ENCODE results near the gene NKAIN2.

The NKAIN2 gene

GRCh38 chr6:123788319-123788718, 15.3 kb upstream of the NKAIN2 start:
- no peak for DNase-seq (ENCODE audit: low spot score)
- POLR2A ChIA-PET (ENCODE audit: low non-redundant PET), result no interaction called here
- CTCF ChIA-PET, result interaction anchor here (1.1 kb wide), 1 partner anchor 14 kb away, joined by 4 read pairs; no protein-coding TSS in a partner anchor
- no peak overlapping the region for H3K27ac ChIP-seq
- TF ChIP-seq CTCF (conservative IDR thresholded peaks at IDR 0.05; ENCODE audit: low read depth), result no peak

GRCh38 chr6:123794190-123794589, 9.5 kb upstream of the NKAIN2 start:
- ChIA-PET POLR2A (ENCODE audit: low non-redundant PET) (no interaction called here), CTCF (no interaction called here)
- no peak for TF ChIP-seq CTCF (conservative IDR thresholded peaks at IDR 0.05; ENCODE audit: low read depth)
- no peak overlapping the region for H3K27ac ChIP-seq
- no peak for DNase-seq (ENCODE audit: low spot score)

DNA sequence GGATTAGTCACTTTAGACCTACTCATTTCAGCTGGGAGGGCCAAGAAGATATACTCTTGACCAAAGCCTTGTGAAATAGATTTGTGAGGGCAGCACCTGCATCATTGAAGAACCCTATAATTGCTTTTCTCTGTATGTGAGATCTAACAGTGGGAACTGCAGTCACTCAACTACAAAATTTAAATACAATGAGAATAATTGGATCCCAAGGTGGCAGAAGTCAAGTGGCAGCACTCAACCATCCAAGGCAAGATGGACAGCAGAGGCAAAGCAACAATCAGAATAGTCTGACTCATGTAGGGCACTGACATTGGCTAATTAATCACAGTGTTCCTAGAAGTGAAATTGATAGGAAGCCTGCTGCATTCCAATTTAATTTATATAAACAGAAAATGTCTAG, 8.9 kb upstream of the NKAIN2 start:
- ChIA-PET POLR2A (ENCODE audit: low non-redundant PET) (no interaction called here), CTCF (no interaction called here)
- H3K27ac ChIP-seq, result no peak overlapping the region
- no peak for DNase-seq (ENCODE audit: low spot score)
- no peak for TF ChIP-seq CTCF (conservative IDR thresholded peaks at IDR 0.05; ENCODE audit: low read depth)

DNA sequence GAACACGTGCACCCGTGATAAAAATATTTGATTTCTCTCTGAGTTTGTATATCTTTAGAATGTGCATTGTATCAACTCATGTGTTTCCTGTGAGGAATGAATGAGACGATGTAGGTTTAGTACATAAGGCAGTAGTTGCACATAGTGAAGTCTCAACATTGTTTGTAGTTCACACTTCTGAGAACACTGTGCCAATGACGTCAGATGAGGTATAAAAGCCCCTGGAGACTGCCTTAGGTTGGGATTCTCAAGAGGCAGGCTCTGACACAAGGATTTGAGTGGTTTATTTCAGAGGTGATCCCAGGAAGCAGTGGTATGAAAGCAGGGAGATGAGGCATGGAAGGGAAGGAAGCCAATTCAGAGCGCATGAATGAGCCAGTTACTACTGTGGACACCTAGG, 2.6 kb upstream of the NKAIN2 start:
- POLR2A ChIA-PET (ENCODE audit: low non-redundant PET), result no interaction called here
- H3K27ac ChIP-seq, result no peak overlapping the region
- no peak for DNase-seq (ENCODE audit: low spot score)
- no peak for TF ChIP-seq CTCF (conservative IDR thresholded peaks at IDR 0.05; ENCODE audit: low read depth)
- CTCF ChIA-PET, result interaction anchor here (3.4 kb wide), 1 partner anchor 165 kb away, joined by 24 read pairs; no protein-coding TSS in a partner anchor

DNA sequence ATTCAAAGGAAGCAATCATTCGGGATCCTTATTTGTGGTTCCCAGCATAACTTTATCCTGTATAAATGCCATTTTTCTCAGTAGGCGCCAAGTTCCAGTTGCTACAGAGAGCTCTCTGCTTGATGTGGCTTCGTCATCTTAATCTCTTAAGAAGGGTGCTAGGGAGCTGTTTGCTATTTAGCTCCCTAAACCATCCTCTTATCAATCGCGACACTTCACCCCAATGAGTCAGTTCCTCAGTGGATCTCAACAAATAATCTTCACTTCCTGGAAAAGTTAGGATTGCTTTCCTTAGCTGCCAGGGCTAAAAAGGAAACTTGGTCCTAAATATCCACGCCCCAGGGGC, 1.3 kb upstream of the NKAIN2 start:
- H3K27ac ChIP-seq, result no peak overlapping the region
- TF ChIP-seq CTCF (conservative IDR thresholded peaks at IDR 0.05; ENCODE audit: low read depth), result no peak
- peak; percentile 2 for DNase-seq (ENCODE audit: low spot score)
- ChIA-PET CTCF (interaction anchor here (0.5 to 3.4 kb wide), 22 partner anchors 12 to 997 kb away, joined by 3 to 24 read pairs (median 4); no protein-coding TSS in a partner anchor), POLR2A (ENCODE audit: low non-redundant PET) (no interaction called here)

GRCh38 chr6:123802697-123803503, 765 bp upstream of the NKAIN2 start:
- DNase-seq (ENCODE audit: low spot score), result peak; percentile 81
- CTCF ChIA-PET, result interaction anchor here (0.5 to 3.4 kb wide), 22 partner anchors 11 to 996 kb away, joined by 3 to 24 read pairs (median 4); no protein-coding TSS in a partner anchor

More at GRCh38 chr6:123802697-123803503, 765 bp upstream of the NKAIN2 start:
- TF ChIP-seq CTCF (conservative IDR thresholded peaks at IDR 0.05; ENCODE audit: low read depth), result peak; percentile 91
- POLR2A ChIA-PET (ENCODE audit: low non-redundant PET), result no interaction called here
- H3K27ac ChIP-seq, result peak overlapping the region; percentile 12; the same call in 1 of the 2 replicates

All from RWPE1 (cell line).